GM12872 (cell line): ENCODE results near the gene FSTL5.

Experiments
- TF ChIP-seq, protein P1 (sequence below): IDR thresholded peaks from 3 replicates; pipeline ENCODE4 v1.5.1; 2011; ENCODE audit warnings: low read depth, mild to moderate bottlenecking, low read length, moderate library complexity; ENCODE audit not compliant: insufficient read depth

FSTL5 gene

DNA sequence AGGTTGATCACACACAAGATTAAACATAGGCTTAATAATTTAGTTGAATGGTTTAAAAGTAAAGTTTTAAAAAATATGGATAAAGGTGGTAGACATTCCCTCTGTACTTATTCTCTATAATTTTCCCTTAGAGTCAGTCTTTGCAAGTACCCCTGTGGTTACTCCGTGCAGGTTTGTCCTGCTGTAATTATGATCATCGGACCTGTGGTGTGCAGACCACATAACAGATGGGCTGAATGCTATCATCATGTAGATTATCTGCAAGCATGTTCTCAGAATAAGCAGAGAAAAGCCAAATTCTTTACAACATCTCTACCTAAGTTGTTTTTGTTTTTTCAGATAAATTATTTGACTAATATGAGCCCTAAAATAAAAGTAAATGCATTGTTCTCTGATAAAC is 146.8 kb downstream of the FSTL5 start:
- TF ChIP-seq, protein P1, sequence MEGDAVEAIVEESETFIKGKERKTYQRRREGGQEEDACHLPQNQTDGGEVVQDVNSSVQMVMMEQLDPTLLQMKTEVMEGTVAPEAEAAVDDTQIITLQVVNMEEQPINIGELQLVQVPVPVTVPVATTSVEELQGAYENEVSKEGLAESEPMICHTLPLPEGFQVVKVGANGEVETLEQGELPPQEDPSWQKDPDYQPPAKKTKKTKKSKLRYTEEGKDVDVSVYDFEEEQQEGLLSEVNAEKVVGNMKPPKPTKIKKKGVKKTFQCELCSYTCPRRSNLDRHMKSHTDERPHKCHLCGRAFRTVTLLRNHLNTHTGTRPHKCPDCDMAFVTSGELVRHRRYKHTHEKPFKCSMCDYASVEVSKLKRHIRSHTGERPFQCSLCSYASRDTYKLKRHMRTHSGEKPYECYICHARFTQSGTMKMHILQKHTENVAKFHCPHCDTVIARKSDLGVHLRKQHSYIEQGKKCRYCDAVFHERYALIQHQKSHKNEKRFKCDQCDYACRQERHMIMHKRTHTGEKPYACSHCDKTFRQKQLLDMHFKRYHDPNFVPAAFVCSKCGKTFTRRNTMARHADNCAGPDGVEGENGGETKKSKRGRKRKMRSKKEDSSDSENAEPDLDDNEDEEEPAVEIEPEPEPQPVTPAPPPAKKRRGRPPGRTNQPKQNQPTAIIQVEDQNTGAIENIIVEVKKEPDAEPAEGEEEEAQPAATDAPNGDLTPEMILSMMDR: no peak

- TF ChIP-seq, protein P1: no peak
Observed at GRCh38 chr4:162016219-162016618, 147.6 kb downstream of the FSTL5 start.

GRCh38 chr4:162015090-162015489 is 148.7 kb downstream of the FSTL5 start:
- TF ChIP-seq, protein P1: no peak

DNA sequence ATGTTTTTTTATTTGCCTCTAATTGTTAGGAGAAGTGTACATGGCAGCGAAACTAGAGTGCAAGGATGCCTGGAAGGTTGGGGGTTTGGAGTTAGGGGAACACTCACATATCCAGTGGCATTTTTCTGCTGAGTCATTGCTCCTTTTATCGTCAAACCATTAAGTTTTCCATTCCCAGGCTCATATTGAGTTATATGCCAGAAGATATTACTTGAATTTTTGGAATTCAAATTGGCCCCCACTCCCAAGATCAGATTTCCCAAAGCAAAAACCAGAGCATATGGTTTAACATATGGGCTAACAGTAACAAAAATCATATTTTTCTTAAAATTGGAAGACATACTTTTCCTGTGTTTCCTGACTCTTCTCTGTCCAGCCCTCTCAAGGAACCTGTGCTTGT is 152.7 kb downstream of the FSTL5 start:
- TF ChIP-seq, protein P1: no peak

DNA sequence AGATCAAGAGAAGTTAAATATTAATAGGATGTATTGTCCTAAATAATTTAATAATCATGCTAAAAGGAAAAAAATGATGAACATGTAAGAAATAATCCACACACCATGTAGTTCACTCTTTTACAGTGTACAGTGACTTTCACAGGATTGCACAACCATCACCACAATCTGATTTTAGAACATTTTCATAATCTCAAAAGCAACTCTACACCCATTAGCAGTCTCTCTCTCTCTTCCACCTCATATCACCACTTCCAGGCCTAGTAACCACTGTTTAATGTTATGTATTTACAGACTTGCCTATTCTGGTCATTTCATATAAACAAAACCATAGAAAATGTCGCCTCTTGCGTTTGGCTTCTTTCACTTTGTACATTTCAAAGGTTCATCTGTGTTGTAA is 153.4 kb downstream of the FSTL5 start:
- TF ChIP-seq, protein P1: no peak

DNA sequence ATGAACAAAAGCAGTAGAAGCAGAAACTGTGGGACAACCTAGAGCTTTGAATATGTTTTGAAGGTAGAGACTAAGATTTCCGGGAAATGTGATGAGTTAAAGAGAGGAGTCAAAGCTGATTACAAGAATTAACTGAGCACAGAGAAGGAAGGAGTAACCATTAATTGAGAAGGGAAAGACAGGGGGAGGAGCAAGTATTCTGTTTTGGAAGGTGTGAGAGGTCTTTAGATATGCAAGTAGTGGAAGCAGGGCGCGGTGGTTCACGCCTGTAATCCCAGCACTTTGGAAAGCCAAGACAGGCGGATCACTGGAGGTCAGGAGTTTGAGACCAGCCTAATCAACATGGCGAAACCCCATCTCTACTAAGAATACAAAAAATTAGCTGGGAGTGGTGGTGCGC is 171.5 kb downstream of the FSTL5 start:
- TF ChIP-seq, protein P1: no peak

GRCh38 chr4:161991811-161992210 is 172.0 kb downstream of the FSTL5 start:
- TF ChIP-seq, protein P1: no peak

- TF ChIP-seq, protein P1: no peak
Observed at GRCh38 chr4:161990721-161991120, 173.1 kb downstream of the FSTL5 start.
